HEK293T (cell line): ENCODE measurements around the gene TMUB2.
A peak's percentile ranks its signal among the peaks of the same experiment; 100 is the strongest.

ENCODE experiments used
- CTCF ChIA-PET: fragments of 350-600 bp; formaldehyde crosslinking; extraction: SDS; loops from one replicate; lab custom pipeline; 2021; ENCODE audit warnings: antibody characterized with exemption, inconsistent platforms; lab: Yijun Ruan, JAX
- POLR2A ChIA-PET: fragments of 350-600 bp; formaldehyde crosslinking; extraction: SDS; loops from one replicate; lab custom pipeline; 2020; ENCODE audit warnings: antibody characterized with exemption, inconsistent platforms; lab: Yijun Ruan, JAX
- DNase-seq: peaks from one replicate; pipeline ENCODE4 v3.0.0; 2012; ENCODE audit warnings: mixed read lengths; ENCODE audit errors: extremely low spot score
- ARNT ChIP-seq: fragments of 450-650 bp; IDR thresholded peaks from 2 replicates; pipeline ENCODE4 v1.6.1; 2017; ENCODE audit warnings: mild to moderate bottlenecking
- BHLHE40 ChIP-seq: fragments of 450-650 bp; IDR thresholded peaks from 2 replicates; pipeline ENCODE4 v1.6.1; 2016; ENCODE audit warnings: mild to moderate bottlenecking, moderate library complexity, borderline replicate concordance
- CTBP1 ChIP-seq: fragments of 450-650 bp; IDR thresholded peaks from 2 replicates; pipeline ENCODE4 v1.6.1; 2016; ENCODE audit warnings: borderline replicate concordance
- ELF4 ChIP-seq: fragments of 450-650 bp; IDR thresholded peaks from 2 replicates; pipeline ENCODE4 v1.6.1; 2017; ENCODE audit warnings: antibody characterized with exemption
- FOXA1 ChIP-seq: fragments of 450-650 bp; IDR thresholded peaks from 2 replicates; pipeline ENCODE4 v1.6.1; 2016; ENCODE audit warnings: mild to moderate bottlenecking
- FOXK2 ChIP-seq: fragments of 450-650 bp; IDR thresholded peaks from 2 replicates; pipeline ENCODE4 v1.6.1; 2016; ENCODE audit warnings: mild to moderate bottlenecking
- FOXM1 ChIP-seq: fragments of 450-650 bp; IDR thresholded peaks from 2 replicates; pipeline ENCODE4 v1.6.1; 2017; ENCODE audit warnings: mild to moderate bottlenecking, borderline replicate concordance
- HDGF ChIP-seq: fragments of 450-650 bp; IDR thresholded peaks from 2 replicates; pipeline ENCODE4 v1.6.1; 2017; ENCODE audit warnings: antibody characterized with exemption, borderline replicate concordance
- L3MBTL2 ChIP-seq: fragments of 450-650 bp; conservative IDR thresholded peaks from 2 replicates; pipeline ENCODE4 v1.6.1; 2016; ENCODE audit warnings: mild to moderate bottlenecking
- LEF1 ChIP-seq: fragments of 450-650 bp; IDR thresholded peaks from 2 replicates; pipeline ENCODE4 v1.6.1; 2017; ENCODE audit warnings: mild to moderate bottlenecking, borderline replicate concordance
- NFRKB ChIP-seq: fragments of 450-650 bp; IDR thresholded peaks from 2 replicates; pipeline ENCODE4 v1.6.1; 2016; ENCODE audit warnings: mild to moderate bottlenecking, moderate library complexity
- PKNOX1 ChIP-seq: fragments of 450-650 bp; IDR thresholded peaks from 2 replicates; pipeline ENCODE4 v1.6.1; 2016
- SP1 ChIP-seq: fragments of 450-650 bp; IDR thresholded peaks from 2 replicates; pipeline ENCODE4 v1.6.1; 2017
- SUZ12 ChIP-seq: fragments of 450-650 bp; IDR thresholded peaks from 2 replicates; pipeline ENCODE4 v1.6.1; 2016; ENCODE audit warnings: mild to moderate bottlenecking
- TARDBP ChIP-seq: fragments of 450-650 bp; IDR thresholded peaks from 2 replicates; pipeline ENCODE4 v1.6.1; 2016
- ZNF384 ChIP-seq: fragments of 450-650 bp; IDR thresholded peaks from 2 replicates; pipeline ENCODE4 v1.6.1; 2016

Gene TMUB2

GRCh38 chr17:44199553-44200477 lies 13.0 kb downstream of the TMUB2 start, which contains the start of gene ATXN7L3:
Gene ATXN7L3 (minus strand): TSS chr17:44199884. CDS start chr17:44198070, 1,814 bp downstream.
- CTCF ChIA-PET = no interaction called here
- TF ChIP-seq FOXA1 (no peak), CTBP1 (no peak), ZNF384 (no peak), HDGF (no peak), NFRKB (no peak), LEF1 (no peak), BHLHE40 (no peak), TARDBP (no peak), SP1 (no peak), FOXM1 (no peak)
- peak; percentile 97 for DNase-seq

GRCh38 chr17:44200478-44201155 lies 13.8 kb downstream of the TMUB2 start:
- ChIA-PET POLR2A (interaction anchor here (1.0 to 6.1 kb wide), 6 partner anchors 9 to 185 kb away, joined by 3 to 31 read pairs (median 8); partner anchors contain the start of genes TMUB2 and UBTF), CTCF (interaction anchor here (1.5 kb wide), 1 partner anchor 130 kb away, joined by 4 read pairs; no protein-coding TSS in a partner anchor)

More at GRCh38 chr17:44199553-44200477, 13.0 kb downstream of the TMUB2 start, which contains the start of gene ATXN7L3:
- POLR2A ChIA-PET = interaction anchor here (1.0 to 6.1 kb wide), 6 partner anchors 10 to 123 kb away, joined by 3 to 31 read pairs (median 9); partner anchors contain the start of genes HDAC5, TMUB2 and UBTF

GRCh38 chr17:44202756-44203155 lies 16.0 kb downstream of the TMUB2 start:
- DNase-seq = no peak
- TF ChIP-seq HDGF (no peak), TARDBP (no peak), SUZ12 (no peak), ZNF384 (no peak), L3MBTL2 (no peak), ARNT (no peak), FOXA1 (no peak), PKNOX1 (no peak), LEF1 (no peak), SP1 (no peak)
- ChIA-PET CTCF (no interaction called here), POLR2A (interaction anchor here (1.4 to 6.1 kb wide), 3 partner anchors 17 to 125 kb away, joined by 3 to 27 read pairs (median 4); partner anchors contain the start of gene UBTF)

More at GRCh38 chr17:44200478-44201155, 13.8 kb downstream of the TMUB2 start:
- no peak for TF ChIP-seq PKNOX1
- TF ChIP-seq L3MBTL2 = no peak
- TF ChIP-seq CTBP1 = no peak
- no peak for TF ChIP-seq HDGF
- TF ChIP-seq ELF4 = no peak
- no peak for TF ChIP-seq BHLHE40
- no peak for TF ChIP-seq NFRKB
- no peak for TF ChIP-seq TARDBP
- no peak for TF ChIP-seq LEF1
- TF ChIP-seq ZNF384 = no peak
- no peak for DNase-seq

GRCh38 chr17:44203731-44204440 lies 17.1 kb downstream of the TMUB2 start:
- TF ChIP-seq NFRKB = no peak
- 0 out of 2 replicates have a peak, but pooled peaks have one; percentile 18 for TF ChIP-seq ELF4
- peak; percentile 68; the same call in 1 of the 2 replicates for TF ChIP-seq PKNOX1
- CTCF ChIA-PET = interaction anchor here (0.5 to 1.9 kb wide), 6 partner anchors 14 to 193 kb away, joined by 3 to 13 read pairs (median 6); partner anchors contain the start of gene GRN
- POLR2A ChIA-PET = interaction anchor here (0.9 to 6.1 kb wide), 5 partner anchors 16 to 124 kb away, joined by 3 to 27 read pairs (median 4); partner anchors contain the start of genes TMUB2 and UBTF
- DNase-seq = peak; percentile 46

- TF ChIP-seq BHLHE40 (no peak), SP1 (no peak), LEF1 (no peak), ZNF384 (no peak), L3MBTL2 (no peak), SUZ12 (no peak), CTBP1 (no peak), FOXK2 (no peak), FOXM1 (no peak), NFRKB (no peak), PKNOX1 (no peak), ELF4 (no peak), FOXA1 (no peak), HDGF (no peak), ARNT (no peak), TARDBP (no peak)
- ChIA-PET CTCF (interaction anchor here (0.5 to 1.9 kb wide), 4 partner anchors 13 to 192 kb away, joined by 3 to 13 read pairs (median 6); partner anchors contain the start of gene GRN), POLR2A (interaction anchor here (1.5 to 1.8 kb wide), 3 partner anchors 18 to 124 kb away, joined by 3 to 11 read pairs (median 4); partner anchors contain the start of gene TMUB2)
- DNase-seq = no peak
These were observed 17.7 kb downstream of the TMUB2 start for GRCh38 chr17:44204441-44204882.
